Hepatocyte (in vitro differentiated cells): ENCODE data around the gene RCOR2. TPM values are rescaled to one million over a fixed set of nuclear protein-coding genes. Genes with fewer than 3 reads are reported as not detected.

ENCODE experiments used
- DNase-seq: peaks from one replicate; pipeline ENCODE4 v3.0.0-alpha.2; 2016; ENCODE audit warnings: low spot score
- H2AFZ ChIP-seq: fragments of 200-600 bp; sonication (generic); 2 replicates; pipeline ENCODE4 v1.6.0; 2016; ENCODE audit warnings: antibody characterized with exemption, mild to moderate bottlenecking
- H3K27ac ChIP-seq: fragments of 200-600 bp; sonication (generic); 2 replicates; pipeline ENCODE4 v1.5.1; 2016; ENCODE audit warnings: mild to moderate bottlenecking
- H3K27me3 ChIP-seq: fragments of 200-600 bp; sonication (generic); 2 replicates; pipeline ENCODE4 v1.6.1; 2016
- H3K36me3 ChIP-seq: fragments of 200-600 bp; sonication (generic); replicated peaks from 2 replicates; pipeline ENCODE4 v1.5.1; 2016; ENCODE audit warnings: low read depth; ENCODE audit not compliant: insufficient read depth
- H3K4me1 ChIP-seq: fragments of 200-600 bp; sonication (generic); 2 replicates; pipeline ENCODE4 v1.5.1; 2016; ENCODE audit warnings: mild to moderate bottlenecking, moderate library complexity; ENCODE audit not compliant: insufficient read depth
- H3K4me2 ChIP-seq: fragments of 200-600 bp; sonication (generic); 2 replicates; pipeline ENCODE4 v1.6.0; 2016
- H3K4me3 ChIP-seq: fragments of 200-600 bp; sonication (generic); 2 replicates; pipeline ENCODE4 v1.5.1; 2016; ENCODE audit warnings: mild to moderate bottlenecking
- H3K79me2 ChIP-seq: fragments of 200-600 bp; sonication (generic); 2 replicates; pipeline ENCODE4 v1.6.0; 2017; ENCODE audit warnings: mild to moderate bottlenecking
- H3K9me2 ChIP-seq: fragments of 200-600 bp; sonication (generic); replicated peaks from 2 replicates; pipeline ENCODE4 v1.6.0; 2017; ENCODE audit warnings: mild to moderate bottlenecking; ENCODE audit not compliant: insufficient read depth
- H3K9me3 ChIP-seq: fragments of 200-600 bp; sonication (generic); 2 replicates; pipeline ENCODE4 v1.5.1; 2016; ENCODE audit warnings: low read depth, mild to moderate bottlenecking
- H4K20me1 ChIP-seq: fragments of 200-600 bp; sonication (generic); 2 replicates; pipeline ENCODE4 v1.6.0; 2016; ENCODE audit warnings: mild to moderate bottlenecking; ENCODE audit not compliant: insufficient read depth, poor library complexity, severe bottlenecking
- EZH2 ChIP-seq: fragments of 200-600 bp; sonication (generic); IDR thresholded peaks from 2 replicates; pipeline ENCODE4 v1.6.1; 2016; ENCODE audit warnings: antibody characterized with exemption, mild to moderate bottlenecking, borderline replicate concordance
- EZH2phosphoT487 ChIP-seq: fragments of 200-600 bp; sonication (generic); IDR thresholded peaks from one replicate; pipeline ENCODE4 v1.6.1; 2018; ENCODE audit warnings: antibody characterized with exemption, mild to moderate bottlenecking, low read depth, moderate library complexity; ENCODE audit not compliant: unreplicated experiment, severe bottlenecking
- WGBS: methylation state at CpG from one replicate; pipeline ENCODE4 v1.1.6; 2016; ENCODE audit warnings: low lambda C conversion rate; ENCODE audit errors: missing lambda C conversion rate; 5-methylcytosine and 5-hydroxymethylcytosine counted together
- polyA plus RNA-seq: library from polyadenylated mRNA; unstranded; fragments of >200 nt; fragmentation: Nextera tagmentation; extraction: Ambion mirVana; gene quantifications from 2 replicates; pipeline ENCODE4 v1.2.1, GENCODE V29; 2016
- total RNA-seq: library from RNA; depleted of rRNA; stranded (reverse); fragments of >200 nt; gene quantifications from 2 replicates; pipeline ENCODE4 v1.2.3, GENCODE V29; 2014
- TF ChIP-seq, protein P1 (sequence below): fragments of 200-600 bp; sonication (generic); IDR thresholded peaks from 2 replicates; pipeline ENCODE4 v1.5.1; 2016; ENCODE audit warnings: antibody characterized with exemption, mild to moderate bottlenecking; ENCODE audit not compliant: poor library complexity

RCOR2 gene
- total and polyA plus RNA-seq, 2 experiments from 2014 or later = 3.5 to 4.3 TPM

DNA sequence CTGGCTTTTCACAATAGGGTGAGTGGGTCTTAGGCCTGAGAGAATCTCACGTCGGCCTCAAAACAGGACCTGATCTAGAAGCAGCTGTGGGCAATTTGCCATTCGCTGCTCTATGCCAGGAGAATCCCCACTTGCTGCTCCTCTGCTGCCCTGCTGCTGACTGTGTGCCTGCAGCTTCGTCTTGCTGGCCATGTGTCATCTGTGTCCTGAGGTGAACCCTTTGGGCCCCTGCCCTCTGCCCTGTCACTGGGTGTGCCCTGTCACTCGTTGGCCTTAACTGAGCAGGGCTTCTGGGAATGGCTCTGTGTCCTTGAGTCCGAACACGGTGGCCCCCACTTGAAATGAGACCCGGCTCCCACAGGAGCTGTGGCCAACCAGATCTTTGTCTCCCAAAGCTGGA, 28.0 kb upstream of the RCOR2 start:
- peak; percentile 43 for DNase-seq
- Histone ChIP-seq H3K9me2 (no peaks in the 10 kb centered on the region), H3K27me3 (no peaks in the 10 kb centered on the region), H3K4me3 (no peak overlapping the region), H3K4me2 (no peak overlapping the region), H3K4me1 (peaks cover 13% of the 10 kb centered on the region), H3K79me2 (peaks cover 45% of the 10 kb centered on the region), H2AFZ (no peak overlapping the region), H3K9me3 (no peaks in the 10 kb centered on the region), H3K36me3 (no peaks in the 10 kb centered on the region), H3K27ac (peak overlapping the region; percentile 25), H4K20me1 (no peaks in the 10 kb centered on the region)
- WGBS = 66% methylated on average over 8 of the region's 8 CpGs
- no peak for TF ChIP-seq EZH2phosphoT487
- no peak for TF ChIP-seq EZH2
- TF ChIP-seq, protein P1, sequence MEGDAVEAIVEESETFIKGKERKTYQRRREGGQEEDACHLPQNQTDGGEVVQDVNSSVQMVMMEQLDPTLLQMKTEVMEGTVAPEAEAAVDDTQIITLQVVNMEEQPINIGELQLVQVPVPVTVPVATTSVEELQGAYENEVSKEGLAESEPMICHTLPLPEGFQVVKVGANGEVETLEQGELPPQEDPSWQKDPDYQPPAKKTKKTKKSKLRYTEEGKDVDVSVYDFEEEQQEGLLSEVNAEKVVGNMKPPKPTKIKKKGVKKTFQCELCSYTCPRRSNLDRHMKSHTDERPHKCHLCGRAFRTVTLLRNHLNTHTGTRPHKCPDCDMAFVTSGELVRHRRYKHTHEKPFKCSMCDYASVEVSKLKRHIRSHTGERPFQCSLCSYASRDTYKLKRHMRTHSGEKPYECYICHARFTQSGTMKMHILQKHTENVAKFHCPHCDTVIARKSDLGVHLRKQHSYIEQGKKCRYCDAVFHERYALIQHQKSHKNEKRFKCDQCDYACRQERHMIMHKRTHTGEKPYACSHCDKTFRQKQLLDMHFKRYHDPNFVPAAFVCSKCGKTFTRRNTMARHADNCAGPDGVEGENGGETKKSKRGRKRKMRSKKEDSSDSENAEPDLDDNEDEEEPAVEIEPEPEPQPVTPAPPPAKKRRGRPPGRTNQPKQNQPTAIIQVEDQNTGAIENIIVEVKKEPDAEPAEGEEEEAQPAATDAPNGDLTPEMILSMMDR = no peak

DNA sequence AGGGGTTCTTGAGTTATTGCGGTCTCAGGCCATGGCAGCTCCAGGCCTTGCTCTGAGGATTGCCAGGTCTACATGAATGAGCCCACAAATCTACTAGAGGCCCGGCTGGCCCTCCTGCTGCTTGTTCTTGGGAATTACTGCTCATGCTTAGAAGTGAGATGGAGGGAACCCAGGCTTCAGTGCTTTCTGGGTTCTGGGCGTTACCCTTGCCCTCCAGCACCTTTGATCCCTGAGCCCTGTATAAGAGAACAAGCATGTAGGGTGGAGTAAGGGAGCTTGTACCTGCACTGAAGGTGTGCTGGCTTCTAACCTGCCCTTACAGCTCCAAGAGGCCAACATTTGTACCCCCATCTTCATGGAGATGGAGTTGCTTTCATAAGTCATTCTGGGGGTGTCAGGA, 25.8 kb upstream of the RCOR2 start:
- Histone ChIP-seq H3K27me3 (no peaks in the 10 kb centered on the region), H3K4me3 (no peak overlapping the region), H3K4me2 (no peak overlapping the region), H3K36me3 (no peaks in the 10 kb centered on the region), H3K27ac (no peak overlapping the region), H3K79me2 (peaks cover 54% of the 10 kb centered on the region), H3K9me3 (no peaks in the 10 kb centered on the region), H4K20me1 (no peaks in the 10 kb centered on the region), H3K9me2 (no peaks in the 10 kb centered on the region), H3K4me1 (peaks cover 15% of the 10 kb centered on the region), H2AFZ (no peak overlapping the region)
- DNase-seq = no peak
- 87% methylated on average over 3 of the region's 3 CpGs for WGBS
- TF ChIP-seq EZH2 (no peak), EZH2phosphoT487 (no peak)
- TF ChIP-seq, protein P1 = no peak

DNA sequence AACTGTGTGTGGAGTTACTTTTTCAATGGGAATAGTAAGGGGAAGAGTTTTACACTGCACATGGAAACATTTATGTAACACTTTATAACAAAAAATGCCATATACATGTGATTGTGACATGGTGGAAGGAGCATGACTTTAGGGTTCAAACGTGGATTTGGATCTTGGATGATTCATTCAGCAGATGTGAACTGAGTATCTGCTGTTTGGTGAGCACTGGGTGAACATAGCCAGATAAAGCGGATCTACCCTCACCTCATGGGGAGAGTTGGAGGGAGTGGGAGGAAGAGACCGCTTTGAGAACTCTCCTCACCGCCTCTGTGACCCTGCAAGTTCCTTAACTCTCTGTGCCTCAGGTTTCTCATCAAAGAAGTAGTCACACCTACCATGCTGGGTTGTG, 24.9 kb upstream of the RCOR2 start:
- 84% methylated on average over 4 of the region's 4 CpGs for WGBS
- peaks cover 54% of the 10 kb centered on the region for H3K79me2 ChIP-seq
- no peak overlapping the region for H2AFZ ChIP-seq
- H3K4me2 ChIP-seq = no peak overlapping the region
- no peaks in the 10 kb centered on the region for H3K9me3 ChIP-seq
- H3K27me3 ChIP-seq = no peaks in the 10 kb centered on the region
- no peak overlapping the region for H3K4me3 ChIP-seq
- no peaks in the 10 kb centered on the region for H3K9me2 ChIP-seq
- H3K4me1 ChIP-seq = peaks cover 15% of the 10 kb centered on the region
- TF ChIP-seq, protein P1 = no peak
- TF ChIP-seq EZH2 = no peak
- TF ChIP-seq EZH2phosphoT487 = no peak
- no peaks in the 10 kb centered on the region for H3K36me3 ChIP-seq
- H3K27ac ChIP-seq = no peak overlapping the region
- no peak for DNase-seq
- H4K20me1 ChIP-seq = no peaks in the 10 kb centered on the region

DNA sequence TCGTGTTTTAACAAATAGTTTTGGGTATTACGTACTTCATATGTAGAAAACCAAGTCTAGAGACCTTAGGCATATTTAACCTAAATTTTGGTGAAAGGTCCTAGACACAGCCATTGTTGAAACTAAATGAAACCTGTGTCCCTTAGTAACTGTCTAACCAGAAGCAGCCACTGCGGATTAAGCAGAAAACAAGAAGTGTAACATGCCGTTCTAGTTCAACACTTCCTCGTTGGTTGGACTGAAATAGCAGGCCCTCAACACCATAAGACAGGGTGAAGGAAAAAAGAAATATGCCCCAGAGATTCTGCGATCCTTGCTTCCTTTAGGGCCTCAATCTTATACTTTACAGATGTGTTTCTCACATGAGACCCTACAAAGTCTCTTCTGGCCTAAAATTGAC, 23.8 kb upstream of the RCOR2 start:
- Histone ChIP-seq H3K27me3 (no peaks in the 10 kb centered on the region), H3K4me2 (no peak overlapping the region), H3K79me2 (peaks cover 54% of the 10 kb centered on the region), H3K9me2 (no peaks in the 10 kb centered on the region), H3K4me1 (peaks cover 15% of the 10 kb centered on the region), H2AFZ (no peak overlapping the region), H3K36me3 (no peaks in the 10 kb centered on the region), H3K27ac (no peak overlapping the region), H3K9me3 (no peaks in the 10 kb centered on the region), H3K4me3 (no peak overlapping the region), H4K20me1 (no peaks in the 10 kb centered on the region)
- TF ChIP-seq, protein P1 = no peak
- TF ChIP-seq EZH2phosphoT487 (no peak), EZH2 (no peak)
- no peak for DNase-seq
- 91% methylated on average over 6 of the region's 6 CpGs for WGBS
